GM23338 (cell line): ENCODE results near the gene GET4. TPM values are rescaled to one million over a fixed set of nuclear protein-coding genes. Genes with fewer than 3 reads are reported as not detected.

ENCODE experiments used
- ATAC-seq: fragments of 200-7000 bp; cut with Tn5 transposase; 3 replicates; pipeline ENCODE4 v1.9.1; 2020
- DNase-seq: peaks from one replicate; pipeline ENCODE4 v3.0.0-alpha.2; 2015; ENCODE audit warnings: low spot score
- H2AFZ ChIP-seq: fragments of 200-600 bp; sonication (generic); 2 replicates; pipeline ENCODE4 v1.8.0; 2016; ENCODE audit warnings: antibody characterized with exemption, mild to moderate bottlenecking, moderate library complexity
- H3F3A ChIP-seq: fragments of 200-600 bp; sonication (generic); replicated peaks from 2 replicates; pipeline ENCODE4 v1.8.0; 2017; ENCODE audit warnings: antibody characterized with exemption, mixed run types, low read depth
- H3K27ac ChIP-seq: fragments of 200-600 bp; sonication (generic); 2 replicates; pipeline ENCODE4 v1.6.1; 2016; ENCODE audit warnings: low read depth
- H3K27me3 ChIP-seq: fragments of 200-600 bp; sonication (generic); 2 replicates; pipeline ENCODE4 v1.8.0; 2016; ENCODE audit warnings: mild to moderate bottlenecking, mixed run types, moderate library complexity; ENCODE audit not compliant: insufficient read depth
- H3K36me3 ChIP-seq: fragments of 200-600 bp; sonication (generic); 2 replicates; pipeline ENCODE4 v1.8.0; 2016; ENCODE audit warnings: mild to moderate bottlenecking; ENCODE audit not compliant: insufficient read depth
- H3K4me1 ChIP-seq: fragments of 200-600 bp; sonication (generic); 2 replicates; pipeline ENCODE4 v1.8.0; 2016; ENCODE audit warnings: mild to moderate bottlenecking, moderate library complexity; ENCODE audit not compliant: insufficient read depth
- H3K4me2 ChIP-seq: fragments of 200-600 bp; sonication (generic); 2 replicates; pipeline ENCODE4 v1.7.1; 2017; ENCODE audit warnings: mixed run types
- H3K4me3 ChIP-seq: fragments of 200-600 bp; sonication (generic); 2 replicates; pipeline ENCODE4 v1.6.1; 2016; ENCODE audit warnings: mixed run types
- H3K79me2 ChIP-seq: fragments of 200-600 bp; sonication (generic); replicated peaks from 2 replicates; pipeline ENCODE4 v1.8.0; 2017; ENCODE audit warnings: mild to moderate bottlenecking; ENCODE audit not compliant: insufficient read depth
- H3K9me2 ChIP-seq: fragments of 200-600 bp; sonication (generic); 2 replicates; pipeline ENCODE4 v1.8.0; 2017; ENCODE audit not compliant: insufficient read depth
- H4K20me1 ChIP-seq: fragments of 200-600 bp; sonication (generic); replicated peaks from 2 replicates; pipeline ENCODE4 v1.8.0; 2017; ENCODE audit warnings: mild to moderate bottlenecking; ENCODE audit not compliant: insufficient read depth
- H3K27ac Mint-ChIP-seq: 2 replicates; pipeline ENCODE4 v1.8.0; 2020; ENCODE audit warnings: inconsistent platforms, mild to moderate bottlenecking, moderate library complexity, mixed read lengths
- H3K27me3 Mint-ChIP-seq: 3 replicates; pipeline ENCODE4 v1.8.0; 2022; ENCODE audit warnings: low read depth, mild to moderate bottlenecking, moderate library complexity, mixed read lengths, inconsistent platforms; ENCODE audit not compliant: insufficient read depth, poor library complexity
- H3K36me3 Mint-ChIP-seq: 3 replicates; pipeline ENCODE4 v1.8.0; 2021; ENCODE audit warnings: low read depth, mild to moderate bottlenecking, inconsistent platforms, moderate library complexity, mixed read lengths
- H3K4me1 Mint-ChIP-seq: 3 replicates; pipeline ENCODE4 v1.8.0; 2020; ENCODE audit warnings: mild to moderate bottlenecking, inconsistent platforms, mixed read lengths
- H3K4me3 Mint-ChIP-seq: 3 replicates; pipeline ENCODE4 v1.8.0; 2021; ENCODE audit warnings: moderate library complexity, mild to moderate bottlenecking, inconsistent platforms, mixed read lengths
- H3K9me3 Mint-ChIP-seq: 3 replicates; pipeline ENCODE4 v1.8.0; 2020; ENCODE audit warnings: moderate library complexity, mild to moderate bottlenecking, inconsistent platforms, mixed read lengths
- CREB1 ChIP-seq: fragments of 250-450 bp; sonication (Bioruptor Pico); IDR thresholded peaks from 2 replicates; pipeline ENCODE4 v1.5.0; 2020; ENCODE audit warnings: low read depth, mild to moderate bottlenecking, moderate library complexity
- EZH2phosphoT487 ChIP-seq: fragments of 200-600 bp; sonication (generic); IDR thresholded peaks from one replicate; pipeline ENCODE4 v1.8.1; 2018; ENCODE audit warnings: antibody characterized with exemption; ENCODE audit not compliant: unreplicated experiment
- JUNB ChIP-seq: IDR thresholded peaks from one replicate; pipeline ENCODE4 v1.6.1; 2016; ENCODE audit warnings: antibody characterized with exemption; ENCODE audit not compliant: unreplicated experiment
- NANOG ChIP-seq: IDR thresholded peaks from 2 replicates; pipeline ENCODE4 v1.6.1; 2016; ENCODE audit warnings: antibody characterized with exemption, borderline replicate concordance
- STAT1 ChIP-seq: IDR thresholded peaks from one replicate; pipeline ENCODE4 v1.6.1; 2016; ENCODE audit warnings: antibody characterized with exemption; ENCODE audit not compliant: unreplicated experiment
- ZNF114 ChIP-seq: fragments of 250-450 bp; sonication (Bioruptor Pico); IDR thresholded peaks from 2 replicates; pipeline ENCODE4 v1.5.0; 2020; ENCODE audit warnings: mild to moderate bottlenecking, moderate library complexity
- ZNF331 ChIP-seq: fragments of 250-450 bp; sonication (Bioruptor Pico); IDR thresholded peaks from 2 replicates; pipeline ENCODE4 v1.5.0; 2020; ENCODE audit warnings: low read depth, mild to moderate bottlenecking, moderate library complexity
- polyA plus RNA-seq: library from polyadenylated mRNA; unstranded; fragments of >200 nt; fragmentation: Nextera tagmentation; extraction: Ambion mirVana; gene quantifications from 2 replicates; pipeline ENCODE4 v1.2.1, GENCODE V29; 2016
- total RNA-seq: library from RNA; depleted of rRNA; stranded (reverse); fragments of >200 nt; shearing (Covaris generic); gene quantifications from 2 replicates; pipeline ENCODE4 v1.2.3, GENCODE V29; 2014
- TF ChIP-seq, protein P1 (sequence below): IDR thresholded peaks from 2 replicates; pipeline ENCODE4 v1.6.1; 2016; ENCODE audit warnings: antibody characterized with exemption
- TF ChIP-seq, protein P2 (sequence below): IDR thresholded peaks from one replicate; pipeline ENCODE4 v1.6.1; 2018; ENCODE audit warnings: antibody characterized with exemption; ENCODE audit not compliant: unreplicated experiment

GET4 gene
- total and polyA plus RNA-seq, 2 experiments from 2014 or later = 48.0 to 79.1 TPM

- Histone ChIP-seq H3K4me3 (no peak overlapping the region), H3K27me3 (no peaks in the 10 kb centered on the region), H3K4me2 (no peak overlapping the region), H3K27ac (no peak overlapping the region), H3K4me1 (no peaks in the 10 kb centered on the region; the same call in 1 of the 2 replicates), H3K79me2 (peaks cover 100% of the 10 kb centered on the region), H2AFZ (no peak overlapping the region), H3F3A (peaks cover 4% of the 10 kb centered on the region; the same call in 1 of the 2 replicates), H4K20me1 (peaks cover 47% of the 10 kb centered on the region), H3K36me3 (no peaks in the 10 kb centered on the region; the same call in 1 of the 2 replicates), H3K9me2 (no peaks in the 10 kb centered on the region)
- TF ChIP-seq ZNF331 (no peak), JUNB (no peak), STAT1 (no peak), NANOG (no peak), EZH2phosphoT487 (no peak), ZNF114 (CRISPR knock-in tag) (no peak)
- Mint-ChIP-seq H3K27ac (0 out of 2 replicates have a peak overlapping the region, but pooled peaks have one; percentile 44), H3K4me3 (no peak overlapping the region), H3K4me1 (peaks cover 19% of the 10 kb centered on the region), H3K27me3 (peaks cover 2% of the 10 kb centered on the region), H3K9me3 (no peaks in the 10 kb centered on the region), H3K36me3 (peaks cover 28% of the 10 kb centered on the region)
- no peak for ATAC-seq
- DNase-seq = no peak
Observed at GRCh38 chr7:883055-884021, 7.0 kb downstream of the GET4 start.

- H3K4me1 ChIP-seq = no peaks in the 10 kb centered on the region; the same call in 1 of the 2 replicates
- peaks cover 100% of the 10 kb centered on the region for H3K79me2 ChIP-seq
- 0 out of 2 replicates have a peak overlapping the region, but pooled peaks have one; percentile 32 for H3K27ac ChIP-seq
- H3K4me2 ChIP-seq = no peak overlapping the region
- H3K36me3 ChIP-seq = no peaks in the 10 kb centered on the region
- Mint-ChIP-seq H3K36me3 (peaks cover 25% of the 10 kb centered on the region), H3K27me3 (peaks cover 2% of the 10 kb centered on the region), H3K4me1 (peaks cover 15% of the 10 kb centered on the region), H3K27ac (peak overlapping the region; percentile 77; the same call in 1 of the 2 replicates), H3K9me3 (no peaks in the 10 kb centered on the region), H3K4me3 (no peak overlapping the region)
- no peak overlapping the region for H3K4me3 ChIP-seq
- H2AFZ ChIP-seq = no peak overlapping the region
- H3K27me3 ChIP-seq = no peaks in the 10 kb centered on the region
- ATAC-seq = no peak
- DNase-seq = no peak
- no peaks in the 10 kb centered on the region; the same call in 1 of the 2 replicates for H3F3A ChIP-seq
- TF ChIP-seq ZNF331 = no peak
- TF ChIP-seq CREB1 (CRISPR knock-in tag) = no peak
- TF ChIP-seq, protein P1, sequence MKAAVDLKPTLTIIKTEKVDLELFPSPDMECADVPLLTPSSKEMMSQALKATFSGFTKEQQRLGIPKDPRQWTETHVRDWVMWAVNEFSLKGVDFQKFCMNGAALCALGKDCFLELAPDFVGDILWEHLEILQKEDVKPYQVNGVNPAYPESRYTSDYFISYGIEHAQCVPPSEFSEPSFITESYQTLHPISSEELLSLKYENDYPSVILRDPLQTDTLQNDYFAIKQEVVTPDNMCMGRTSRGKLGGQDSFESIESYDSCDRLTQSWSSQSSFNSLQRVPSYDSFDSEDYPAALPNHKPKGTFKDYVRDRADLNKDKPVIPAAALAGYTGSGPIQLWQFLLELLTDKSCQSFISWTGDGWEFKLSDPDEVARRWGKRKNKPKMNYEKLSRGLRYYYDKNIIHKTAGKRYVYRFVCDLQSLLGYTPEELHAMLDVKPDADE = no peak
- no peak for TF ChIP-seq NANOG
- TF ChIP-seq, protein P2, sequence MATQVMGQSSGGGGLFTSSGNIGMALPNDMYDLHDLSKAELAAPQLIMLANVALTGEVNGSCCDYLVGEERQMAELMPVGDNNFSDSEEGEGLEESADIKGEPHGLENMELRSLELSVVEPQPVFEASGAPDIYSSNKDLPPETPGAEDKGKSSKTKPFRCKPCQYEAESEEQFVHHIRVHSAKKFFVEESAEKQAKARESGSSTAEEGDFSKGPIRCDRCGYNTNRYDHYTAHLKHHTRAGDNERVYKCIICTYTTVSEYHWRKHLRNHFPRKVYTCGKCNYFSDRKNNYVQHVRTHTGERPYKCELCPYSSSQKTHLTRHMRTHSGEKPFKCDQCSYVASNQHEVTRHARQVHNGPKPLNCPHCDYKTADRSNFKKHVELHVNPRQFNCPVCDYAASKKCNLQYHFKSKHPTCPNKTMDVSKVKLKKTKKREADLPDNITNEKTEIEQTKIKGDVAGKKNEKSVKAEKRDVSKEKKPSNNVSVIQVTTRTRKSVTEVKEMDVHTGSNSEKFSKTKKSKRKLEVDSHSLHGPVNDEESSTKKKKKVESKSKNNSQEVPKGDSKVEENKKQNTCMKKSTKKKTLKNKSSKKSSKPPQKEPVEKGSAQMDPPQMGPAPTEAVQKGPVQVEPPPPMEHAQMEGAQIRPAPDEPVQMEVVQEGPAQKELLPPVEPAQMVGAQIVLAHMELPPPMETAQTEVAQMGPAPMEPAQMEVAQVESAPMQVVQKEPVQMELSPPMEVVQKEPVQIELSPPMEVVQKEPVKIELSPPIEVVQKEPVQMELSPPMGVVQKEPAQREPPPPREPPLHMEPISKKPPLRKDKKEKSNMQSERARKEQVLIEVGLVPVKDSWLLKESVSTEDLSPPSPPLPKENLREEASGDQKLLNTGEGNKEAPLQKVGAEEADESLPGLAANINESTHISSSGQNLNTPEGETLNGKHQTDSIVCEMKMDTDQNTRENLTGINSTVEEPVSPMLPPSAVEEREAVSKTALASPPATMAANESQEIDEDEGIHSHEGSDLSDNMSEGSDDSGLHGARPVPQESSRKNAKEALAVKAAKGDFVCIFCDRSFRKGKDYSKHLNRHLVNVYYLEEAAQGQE = no peak
- no peaks in the 10 kb centered on the region for H3K9me2 ChIP-seq
- H4K20me1 ChIP-seq = peaks cover 40% of the 10 kb centered on the region
Observed at GRCh38 chr7:884191-885003, 8.0 kb downstream of the GET4 start.
